ENCODE results near the gene GRIN2A.

DNA sequence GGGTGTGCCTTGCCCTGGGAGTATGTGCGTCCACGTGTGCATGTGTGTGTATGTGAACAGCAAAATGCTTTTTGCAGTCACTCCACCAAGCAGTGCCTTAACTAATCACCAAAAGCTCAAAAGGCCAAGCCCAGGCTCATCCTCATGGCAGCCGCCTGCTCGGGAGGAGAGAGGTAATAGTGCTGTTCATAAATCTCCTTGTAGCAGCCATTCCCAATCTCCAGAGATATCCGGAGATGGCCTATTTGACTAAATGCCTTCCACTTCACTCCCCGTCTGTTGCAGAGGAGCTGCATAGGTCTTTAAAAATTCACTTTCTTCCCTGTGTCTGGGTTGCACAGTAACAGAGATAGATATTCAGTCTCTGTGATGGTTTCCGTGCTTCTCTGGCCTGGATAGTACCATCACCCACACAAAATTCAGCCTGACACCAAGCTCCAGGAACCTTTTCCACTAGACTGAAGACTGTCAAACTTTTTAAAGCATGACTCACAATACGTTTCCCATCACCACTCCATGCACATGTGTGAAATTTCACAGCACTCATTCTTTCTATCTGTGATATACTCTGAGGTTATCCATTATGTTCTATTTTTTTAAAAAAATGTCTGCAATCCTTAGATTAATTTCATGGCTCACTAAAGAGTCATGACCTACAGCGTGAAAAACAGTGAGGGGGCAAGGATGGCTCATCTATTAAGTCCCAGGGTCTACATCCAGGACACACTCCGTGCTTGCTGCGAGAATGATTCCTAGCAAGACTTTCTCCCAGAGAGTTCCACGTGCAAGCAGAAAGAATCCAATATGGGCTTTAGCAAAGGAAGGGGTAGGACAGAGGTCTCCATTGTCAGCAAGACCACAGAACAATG, 357.8 kb downstream of the GRIN2A start:
- TF ChIP-seq, protein P1, sequence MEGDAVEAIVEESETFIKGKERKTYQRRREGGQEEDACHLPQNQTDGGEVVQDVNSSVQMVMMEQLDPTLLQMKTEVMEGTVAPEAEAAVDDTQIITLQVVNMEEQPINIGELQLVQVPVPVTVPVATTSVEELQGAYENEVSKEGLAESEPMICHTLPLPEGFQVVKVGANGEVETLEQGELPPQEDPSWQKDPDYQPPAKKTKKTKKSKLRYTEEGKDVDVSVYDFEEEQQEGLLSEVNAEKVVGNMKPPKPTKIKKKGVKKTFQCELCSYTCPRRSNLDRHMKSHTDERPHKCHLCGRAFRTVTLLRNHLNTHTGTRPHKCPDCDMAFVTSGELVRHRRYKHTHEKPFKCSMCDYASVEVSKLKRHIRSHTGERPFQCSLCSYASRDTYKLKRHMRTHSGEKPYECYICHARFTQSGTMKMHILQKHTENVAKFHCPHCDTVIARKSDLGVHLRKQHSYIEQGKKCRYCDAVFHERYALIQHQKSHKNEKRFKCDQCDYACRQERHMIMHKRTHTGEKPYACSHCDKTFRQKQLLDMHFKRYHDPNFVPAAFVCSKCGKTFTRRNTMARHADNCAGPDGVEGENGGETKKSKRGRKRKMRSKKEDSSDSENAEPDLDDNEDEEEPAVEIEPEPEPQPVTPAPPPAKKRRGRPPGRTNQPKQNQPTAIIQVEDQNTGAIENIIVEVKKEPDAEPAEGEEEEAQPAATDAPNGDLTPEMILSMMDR (IDR thresholded peaks at IDR 0.05; ENCODE audit: insufficient read depth, low read length): no peak
- TF ChIP-seq, protein P2, sequence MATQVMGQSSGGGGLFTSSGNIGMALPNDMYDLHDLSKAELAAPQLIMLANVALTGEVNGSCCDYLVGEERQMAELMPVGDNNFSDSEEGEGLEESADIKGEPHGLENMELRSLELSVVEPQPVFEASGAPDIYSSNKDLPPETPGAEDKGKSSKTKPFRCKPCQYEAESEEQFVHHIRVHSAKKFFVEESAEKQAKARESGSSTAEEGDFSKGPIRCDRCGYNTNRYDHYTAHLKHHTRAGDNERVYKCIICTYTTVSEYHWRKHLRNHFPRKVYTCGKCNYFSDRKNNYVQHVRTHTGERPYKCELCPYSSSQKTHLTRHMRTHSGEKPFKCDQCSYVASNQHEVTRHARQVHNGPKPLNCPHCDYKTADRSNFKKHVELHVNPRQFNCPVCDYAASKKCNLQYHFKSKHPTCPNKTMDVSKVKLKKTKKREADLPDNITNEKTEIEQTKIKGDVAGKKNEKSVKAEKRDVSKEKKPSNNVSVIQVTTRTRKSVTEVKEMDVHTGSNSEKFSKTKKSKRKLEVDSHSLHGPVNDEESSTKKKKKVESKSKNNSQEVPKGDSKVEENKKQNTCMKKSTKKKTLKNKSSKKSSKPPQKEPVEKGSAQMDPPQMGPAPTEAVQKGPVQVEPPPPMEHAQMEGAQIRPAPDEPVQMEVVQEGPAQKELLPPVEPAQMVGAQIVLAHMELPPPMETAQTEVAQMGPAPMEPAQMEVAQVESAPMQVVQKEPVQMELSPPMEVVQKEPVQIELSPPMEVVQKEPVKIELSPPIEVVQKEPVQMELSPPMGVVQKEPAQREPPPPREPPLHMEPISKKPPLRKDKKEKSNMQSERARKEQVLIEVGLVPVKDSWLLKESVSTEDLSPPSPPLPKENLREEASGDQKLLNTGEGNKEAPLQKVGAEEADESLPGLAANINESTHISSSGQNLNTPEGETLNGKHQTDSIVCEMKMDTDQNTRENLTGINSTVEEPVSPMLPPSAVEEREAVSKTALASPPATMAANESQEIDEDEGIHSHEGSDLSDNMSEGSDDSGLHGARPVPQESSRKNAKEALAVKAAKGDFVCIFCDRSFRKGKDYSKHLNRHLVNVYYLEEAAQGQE (IDR thresholded peaks at IDR 0.05; ENCODE audit: insufficient replicate concordance, low read depth): no peak
- TF ChIP-seq POLR2AphosphoS5 (IDR thresholded peaks at IDR 0.05; ENCODE audit: low read depth) (no peak), GABPA (IDR thresholded peaks at IDR 0.05; ENCODE audit: low read depth) (no peak)

All from HL-60 (cell line).